Activated naive CD8-positive, alpha-beta T cell treated with anti-CD3 and anti-CD28 coated beads for 36 hours (primary cell): ENCODE data around the gene CRACDL. TPM values are rescaled to one million over a fixed set of nuclear protein-coding genes. Genes with fewer than 3 reads are reported as not detected.

Source experiments
- DNase-seq: peaks from one replicate; pipeline ENCODE4 v3.0.0; 2021
- H3K27ac Mint-ChIP-seq: one replicate; pipeline ENCODE4 v1.8.0; 2022; ENCODE audit warnings: mild to moderate bottlenecking, moderate library complexity, mixed read lengths
- H3K27me3 Mint-ChIP-seq: one replicate; pipeline ENCODE4 v1.8.0; 2022; ENCODE audit warnings: mild to moderate bottlenecking, mixed read lengths
- H3K36me3 Mint-ChIP-seq: one replicate; pipeline ENCODE4 v1.8.0; 2021; ENCODE audit warnings: mild to moderate bottlenecking, mixed read lengths
- H3K4me1 Mint-ChIP-seq: one replicate; pipeline ENCODE4 v1.8.0; 2021; ENCODE audit warnings: mixed read lengths
- H3K4me3 Mint-ChIP-seq: one replicate; pipeline ENCODE4 v1.8.0; 2022; ENCODE audit warnings: mild to moderate bottlenecking, moderate library complexity, mixed read lengths
- H3K9me3 Mint-ChIP-seq: one replicate; pipeline ENCODE4 v1.8.0; 2022; ENCODE audit warnings: mixed read lengths
- total RNA-seq, 2 experiments: library from RNA; stranded (reverse); gene quantifications; one replicate each; pipeline ENCODE4 v1.2.3, GENCODE V29; 2021

Gene CRACDL
- total RNA-seq, 2 experiments from 2014 or later = 0.30 to 0.33 TPM

- Mint-ChIP-seq H3K36me3 (no peaks in the 10 kb centered on the region), H3K27me3 (no peaks in the 10 kb centered on the region), H3K4me1 (no peaks in the 10 kb centered on the region), H3K4me3 (no peak overlapping the region), H3K9me3 (no peaks in the 10 kb centered on the region), H3K27ac (no peak overlapping the region)
- DNase-seq = no peak
These were observed 141.9 kb downstream of the CRACDL start for GRCh38 chr2:98793897-98794830.

DNA sequence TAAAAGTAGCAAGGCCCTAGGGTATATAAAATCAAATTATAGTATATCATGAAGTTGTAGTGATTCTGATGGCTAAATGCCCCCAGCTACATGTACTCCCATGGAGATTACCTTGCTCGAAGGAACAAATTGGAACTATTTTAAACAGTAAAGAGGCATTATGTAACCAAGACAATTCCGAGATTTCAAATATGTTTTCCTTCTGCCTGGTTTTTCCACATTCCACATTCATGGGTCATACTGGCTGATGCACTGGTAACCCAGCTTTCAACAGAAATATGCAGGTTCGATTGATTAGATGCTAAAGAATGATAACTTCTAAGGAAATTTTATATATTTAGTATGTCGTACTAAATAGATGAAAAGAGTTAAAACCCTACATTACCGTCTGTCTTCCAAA is 142.8 kb downstream of the CRACDL start:
- no peak overlapping the region for H3K27ac Mint-ChIP-seq
- no peaks in the 10 kb centered on the region for H3K4me1 Mint-ChIP-seq
- H3K9me3 Mint-ChIP-seq = no peaks in the 10 kb centered on the region
- no peaks in the 10 kb centered on the region for H3K27me3 Mint-ChIP-seq
- DNase-seq = no peak
- no peaks in the 10 kb centered on the region for H3K36me3 Mint-ChIP-seq
- H3K4me3 Mint-ChIP-seq = no peak overlapping the region

DNA sequence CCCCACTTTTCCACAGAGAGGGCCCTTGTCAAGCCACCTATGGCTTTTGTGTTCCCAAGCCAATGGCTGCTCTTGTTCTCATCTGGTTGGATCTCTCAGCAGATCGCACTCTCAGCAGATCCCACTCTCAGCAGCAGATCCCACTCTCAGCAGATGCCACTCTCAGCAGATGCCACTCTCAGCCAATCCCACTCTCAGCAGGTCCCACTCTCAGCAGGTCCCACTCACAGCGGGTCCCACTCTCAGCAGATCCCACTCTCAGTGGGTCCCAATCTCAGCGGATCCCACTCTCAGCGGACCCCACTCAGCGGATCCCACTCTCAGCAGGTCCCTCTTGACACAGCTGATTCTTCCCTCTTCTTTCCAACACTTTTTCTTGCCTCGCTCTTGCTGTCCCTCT is 145.8 kb downstream of the CRACDL start:
- no peaks in the 10 kb centered on the region for H3K36me3 Mint-ChIP-seq
- no peaks in the 10 kb centered on the region for H3K4me1 Mint-ChIP-seq
- H3K27me3 Mint-ChIP-seq = no peaks in the 10 kb centered on the region
- no peak overlapping the region for H3K4me3 Mint-ChIP-seq
- H3K9me3 Mint-ChIP-seq = no peaks in the 10 kb centered on the region
- H3K27ac Mint-ChIP-seq = no peak overlapping the region
- DNase-seq = no peak

DNA sequence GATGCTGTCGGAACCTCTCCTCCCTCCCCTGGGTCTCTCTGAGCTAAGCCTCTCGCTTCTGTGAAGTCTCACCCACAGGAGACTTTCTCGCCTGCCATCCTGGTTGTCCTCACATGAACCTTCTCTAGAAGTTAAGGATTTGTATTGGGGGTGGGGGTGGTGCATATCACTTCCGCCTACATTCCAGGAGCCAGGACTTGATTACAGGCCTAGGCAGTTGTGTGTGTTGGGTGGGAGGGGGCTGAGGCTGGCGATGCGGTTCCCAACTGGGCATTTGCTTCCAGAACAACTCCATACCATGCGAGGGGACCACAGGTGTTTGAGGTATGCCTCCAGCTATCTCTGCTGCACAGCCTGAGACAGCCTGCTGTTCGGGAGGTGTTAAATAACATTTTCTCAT is 148.3 kb downstream of the CRACDL start:
- Mint-ChIP-seq H3K27me3 (no peaks in the 10 kb centered on the region), H3K4me3 (no peak overlapping the region), H3K36me3 (no peaks in the 10 kb centered on the region), H3K4me1 (no peaks in the 10 kb centered on the region), H3K27ac (no peak overlapping the region), H3K9me3 (no peaks in the 10 kb centered on the region)
- no peak for DNase-seq

DNA sequence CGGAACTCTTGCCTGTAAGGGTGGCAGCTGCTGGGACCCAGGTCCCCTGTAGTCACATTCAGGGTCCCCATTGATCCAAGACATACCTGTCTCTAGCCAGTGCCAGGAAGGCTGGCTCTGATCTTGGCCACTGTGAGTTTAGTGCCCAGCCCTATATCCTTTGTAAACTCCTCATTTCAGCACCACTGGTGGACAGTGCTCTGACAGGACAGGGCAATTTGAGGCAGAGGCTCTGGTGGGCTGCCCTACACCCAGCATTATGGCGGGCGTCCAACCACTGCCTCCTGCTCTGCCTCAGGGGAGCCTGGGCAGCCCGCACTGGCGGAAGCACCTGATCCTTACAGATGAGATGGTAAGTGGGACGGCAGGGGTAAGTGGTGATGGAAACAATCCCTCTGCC is 149.8 kb downstream of the CRACDL start:
- Mint-ChIP-seq H3K27ac (no peak overlapping the region), H3K4me3 (no peak overlapping the region), H3K27me3 (no peaks in the 10 kb centered on the region), H3K4me1 (no peaks in the 10 kb centered on the region), H3K36me3 (peaks cover 4% of the 10 kb centered on the region), H3K9me3 (peaks cover 12% of the 10 kb centered on the region)
- DNase-seq = no peak

DNA sequence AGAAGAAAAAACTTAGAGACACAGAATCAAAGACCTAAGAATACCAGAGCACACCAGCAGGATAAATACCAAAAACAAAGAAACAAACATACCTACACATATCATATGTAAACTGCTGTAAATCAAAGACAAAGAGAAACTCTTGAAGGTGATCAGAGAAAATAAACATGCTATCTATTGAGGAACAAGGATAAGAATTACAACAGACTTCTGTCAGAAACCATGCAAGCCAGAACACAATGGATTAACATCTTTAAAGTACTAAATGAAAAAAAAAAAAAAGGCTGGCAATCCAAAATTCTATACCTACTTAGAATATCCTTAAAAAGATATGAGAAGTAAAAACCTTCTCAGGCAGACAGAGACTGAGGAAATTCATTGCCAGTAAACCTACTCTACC is 153.5 kb downstream of the CRACDL start:
- Mint-ChIP-seq H3K9me3 (peaks cover 12% of the 10 kb centered on the region), H3K4me3 (no peak overlapping the region), H3K27me3 (no peaks in the 10 kb centered on the region), H3K27ac (no peak overlapping the region), H3K4me1 (no peaks in the 10 kb centered on the region), H3K36me3 (peaks cover 4% of the 10 kb centered on the region)
- DNase-seq = no peak

- H3K27ac Mint-ChIP-seq = no peak overlapping the region
- H3K4me3 Mint-ChIP-seq = no peak overlapping the region
- no peak for DNase-seq
- no peaks in the 10 kb centered on the region for H3K4me1 Mint-ChIP-seq
- peaks cover 12% of the 10 kb centered on the region for H3K9me3 Mint-ChIP-seq
- peaks cover 4% of the 10 kb centered on the region for H3K36me3 Mint-ChIP-seq
- H3K27me3 Mint-ChIP-seq = no peaks in the 10 kb centered on the region
These were observed 154.2 kb downstream of the CRACDL start for GRCh38 chr2:98781822-98782221.

DNA sequence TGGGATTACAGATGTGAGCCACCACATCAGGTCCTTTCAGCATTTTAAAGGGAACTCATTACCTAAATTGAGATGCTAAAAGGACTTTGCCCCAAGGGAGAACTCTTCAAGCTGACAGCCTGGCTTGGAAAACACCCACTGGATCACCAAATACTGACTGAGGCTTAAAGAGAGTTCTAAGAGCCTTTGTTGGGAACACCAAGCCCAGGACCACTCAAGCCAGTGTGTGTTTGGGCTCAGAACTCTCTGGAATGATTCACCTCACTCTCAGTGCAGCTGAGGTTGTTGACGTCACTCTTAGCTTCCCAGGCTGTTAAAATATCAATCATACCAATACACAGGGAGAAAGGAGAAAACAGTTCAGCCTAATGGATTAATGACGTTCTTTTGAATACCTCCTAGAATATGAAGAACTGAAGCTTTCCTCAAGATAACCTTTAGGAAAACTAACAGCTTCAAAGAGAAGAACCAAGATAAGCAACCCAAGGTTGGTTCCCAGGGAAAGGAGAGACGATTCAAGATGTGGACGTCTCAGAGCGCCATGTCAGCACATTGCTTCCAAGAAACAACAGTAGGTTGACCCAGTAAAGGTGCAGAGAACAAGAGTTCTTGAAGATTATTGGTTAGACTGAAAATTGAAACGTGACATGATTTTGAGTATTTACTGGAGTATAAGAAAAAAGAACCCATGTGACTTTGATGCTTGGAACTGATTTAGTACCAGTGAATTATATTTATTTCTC is 157.1 kb downstream of the CRACDL start:
- Mint-ChIP-seq H3K4me1 (peaks cover 3% of the 10 kb centered on the region), H3K4me3 (no peak overlapping the region), H3K27me3 (no peaks in the 10 kb centered on the region), H3K27ac (no peak overlapping the region), H3K9me3 (peaks cover 12% of the 10 kb centered on the region), H3K36me3 (peaks cover 4% of the 10 kb centered on the region)
- DNase-seq = no peak

DNA sequence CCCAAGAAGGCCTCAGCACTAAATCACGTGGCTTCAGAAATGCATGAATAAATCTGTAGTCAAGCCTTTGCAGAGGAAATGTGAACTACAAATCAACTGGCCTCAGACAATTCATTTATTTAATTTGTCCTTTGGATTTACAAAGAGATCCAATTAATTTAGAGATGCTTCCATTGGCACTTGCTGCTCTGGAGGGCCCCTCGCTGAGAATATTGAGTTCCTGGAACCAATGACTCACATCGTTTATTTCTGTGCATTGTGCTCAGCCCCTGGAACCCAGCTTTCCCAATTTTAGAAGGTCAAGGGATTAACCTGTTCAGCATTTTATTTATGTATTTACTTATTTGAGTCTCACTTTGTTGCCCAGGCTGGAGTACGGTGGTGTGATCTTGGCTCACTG is 157.9 kb downstream of the CRACDL start:
- Mint-ChIP-seq H3K36me3 (peaks cover 4% of the 10 kb centered on the region), H3K4me3 (no peak overlapping the region), H3K27me3 (no peaks in the 10 kb centered on the region), H3K9me3 (peaks cover 12% of the 10 kb centered on the region), H3K4me1 (peaks cover 10% of the 10 kb centered on the region), H3K27ac (no peak overlapping the region)
- DNase-seq = no peak

- peaks cover 4% of the 10 kb centered on the region for H3K36me3 Mint-ChIP-seq
These were observed 158.3 kb downstream of the CRACDL start for GRCh38 chr2:98777710-98778109.

GRCh38 chr2:98777076-98777475 is 158.9 kb downstream of the CRACDL start:
- no peak overlapping the region for H3K4me3 Mint-ChIP-seq
- H3K27ac Mint-ChIP-seq = no peak overlapping the region
- H3K27me3 Mint-ChIP-seq = no peaks in the 10 kb centered on the region

More at GRCh38 chr2:98777710-98778109, 158.3 kb downstream of the CRACDL start:
- DNase-seq = no peak
- H3K4me3 Mint-ChIP-seq = no peak overlapping the region
- peaks cover 15% of the 10 kb centered on the region for H3K4me1 Mint-ChIP-seq
- H3K27me3 Mint-ChIP-seq = no peaks in the 10 kb centered on the region
- peaks cover 12% of the 10 kb centered on the region for H3K9me3 Mint-ChIP-seq
- H3K27ac Mint-ChIP-seq = no peak overlapping the region

GRCh38 chr2:98776136-98776535 is 159.9 kb downstream of the CRACDL start:
- H3K36me3 Mint-ChIP-seq = no peaks in the 10 kb centered on the region
- DNase-seq = no peak
- H3K4me1 Mint-ChIP-seq = peaks cover 28% of the 10 kb centered on the region
- H3K4me3 Mint-ChIP-seq = no peak overlapping the region
- no peaks in the 10 kb centered on the region for H3K27me3 Mint-ChIP-seq
- H3K27ac Mint-ChIP-seq = no peak overlapping the region
- no peaks in the 10 kb centered on the region for H3K9me3 Mint-ChIP-seq

More at GRCh38 chr2:98777076-98777475, 158.9 kb downstream of the CRACDL start:
- no peak for DNase-seq
- peaks cover 8% of the 10 kb centered on the region for H3K9me3 Mint-ChIP-seq
- peaks cover 3% of the 10 kb centered on the region for H3K36me3 Mint-ChIP-seq
- H3K4me1 Mint-ChIP-seq = peaks cover 21% of the 10 kb centered on the region

DNA sequence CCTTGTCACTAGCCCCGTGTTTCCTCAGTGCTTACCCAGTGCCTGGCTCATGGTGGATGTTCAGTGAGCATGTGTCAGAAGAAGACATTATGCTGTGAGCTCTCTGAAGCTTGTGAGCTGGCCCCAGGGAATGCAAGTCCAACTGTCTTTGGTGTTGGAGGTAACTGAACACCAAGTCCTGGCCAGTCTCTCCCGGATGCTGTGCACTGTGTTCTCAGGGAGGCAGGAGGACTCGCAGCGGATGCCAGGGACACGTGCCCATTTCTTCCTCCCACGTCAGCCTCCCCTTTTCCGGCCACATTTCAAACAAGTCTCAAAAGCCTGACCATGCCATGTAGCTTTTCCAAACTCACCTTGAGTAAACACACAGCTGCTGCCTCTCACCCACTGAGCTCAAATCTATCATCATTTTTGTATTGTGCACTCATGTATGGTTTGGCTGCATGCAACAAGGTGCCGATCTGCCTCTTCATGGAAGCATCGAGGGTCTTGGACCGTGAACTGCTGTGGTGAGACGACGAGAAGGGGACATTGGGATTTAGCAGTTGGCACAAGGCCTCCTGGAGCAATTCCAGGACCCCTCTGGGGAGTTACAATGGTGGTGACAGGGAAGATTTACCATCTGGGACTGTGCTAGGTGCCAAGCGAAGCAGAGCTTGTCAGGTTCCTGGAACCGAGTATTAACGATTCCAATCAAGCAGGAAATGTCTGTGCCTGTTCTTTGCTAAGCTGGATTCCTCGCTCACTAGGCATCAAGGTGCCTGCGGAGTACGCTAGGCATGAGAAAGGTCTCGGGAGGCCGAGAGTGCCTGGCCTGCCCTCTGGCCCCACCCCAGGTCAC is 160.7 kb downstream of the CRACDL start:
- DNase-seq = no peak
- H3K36me3 Mint-ChIP-seq = peaks cover 4% of the 10 kb centered on the region
- no peaks in the 10 kb centered on the region for H3K27me3 Mint-ChIP-seq
- H3K4me1 Mint-ChIP-seq = peaks cover 33% of the 10 kb centered on the region
- H3K9me3 Mint-ChIP-seq = no peaks in the 10 kb centered on the region
- no peak overlapping the region for H3K27ac Mint-ChIP-seq
- H3K4me3 Mint-ChIP-seq = no peak overlapping the region

DNA sequence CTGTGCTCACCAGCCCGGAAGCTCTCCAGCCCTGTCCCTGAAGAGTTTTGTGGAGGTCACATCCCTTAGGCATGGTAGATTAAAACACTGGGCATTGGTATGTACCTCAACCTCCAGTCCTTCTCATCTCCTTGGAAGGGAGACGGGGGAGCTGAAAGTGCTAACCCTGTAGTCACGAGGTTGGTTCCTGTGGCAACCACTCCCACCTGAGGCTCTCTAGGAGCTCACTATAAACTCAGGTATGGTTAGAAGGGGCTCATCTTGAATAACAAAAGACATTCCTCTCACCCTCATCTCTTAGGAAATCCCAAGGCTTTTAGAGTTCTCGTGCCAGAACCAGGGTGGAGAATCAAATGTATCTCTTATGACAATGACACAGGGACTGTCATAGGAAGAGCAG is 162.1 kb downstream of the CRACDL start:
- Mint-ChIP-seq H3K4me1 (peaks cover 44% of the 10 kb centered on the region), H3K27ac (peak overlapping the region; percentile 10)

GRCh38 chr2:98773169-98773568 is 162.9 kb downstream of the CRACDL start:
- H3K27me3 Mint-ChIP-seq = no peaks in the 10 kb centered on the region
- H3K4me1 Mint-ChIP-seq = peaks cover 51% of the 10 kb centered on the region
- no peak overlapping the region for H3K4me3 Mint-ChIP-seq
- DNase-seq = no peak
- H3K9me3 Mint-ChIP-seq = no peaks in the 10 kb centered on the region
- peaks cover 5% of the 10 kb centered on the region for H3K36me3 Mint-ChIP-seq
- H3K27ac Mint-ChIP-seq = peak overlapping the region; percentile 97

More for the DNA sequence above, 162.1 kb downstream of the CRACDL start:
- Mint-ChIP-seq H3K27me3 (no peaks in the 10 kb centered on the region), H3K9me3 (no peaks in the 10 kb centered on the region), H3K4me3 (no peak overlapping the region), H3K36me3 (peaks cover 5% of the 10 kb centered on the region)
- DNase-seq = no peak
